Measurements from ENCODE around the gene TPD52L1.

DNA sequence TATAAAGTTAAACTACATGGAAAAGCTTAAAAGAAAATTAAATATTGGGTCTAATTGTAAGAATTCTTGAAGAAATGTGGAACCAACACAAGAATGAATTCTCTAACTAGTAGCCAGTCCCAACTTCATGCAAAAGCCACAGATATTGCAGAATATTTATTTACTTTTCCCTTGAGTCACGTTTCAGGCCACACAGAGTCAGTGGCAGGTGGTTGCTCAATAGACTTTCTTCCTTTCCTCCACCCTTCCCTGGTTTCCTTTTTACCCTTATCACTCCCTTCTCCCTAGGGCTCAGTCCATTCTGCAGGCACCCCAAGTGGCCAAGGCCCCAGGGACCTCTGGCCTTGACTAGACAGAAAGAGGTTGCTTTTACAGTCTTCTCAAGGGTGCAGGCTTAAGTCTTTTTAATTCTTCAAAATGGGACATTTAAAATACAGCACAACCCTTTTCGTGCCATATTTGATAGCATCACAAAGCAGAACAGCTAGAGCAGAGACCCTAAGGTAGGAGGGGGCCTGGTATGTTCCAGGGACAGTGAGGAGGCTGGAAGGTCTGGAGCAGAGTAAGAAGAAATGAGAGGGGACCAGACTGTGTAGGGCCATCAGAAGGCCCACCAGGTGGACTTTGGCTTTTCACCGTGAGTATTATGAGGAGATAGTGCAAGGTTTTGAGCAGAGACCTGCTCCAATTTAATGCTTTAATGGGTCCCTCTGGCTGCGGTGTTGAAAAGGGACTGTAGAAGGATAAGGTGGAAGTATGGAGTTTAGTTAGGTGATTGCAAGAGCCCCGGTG is 83.2 kb downstream of the TPD52L1 start:
- TF ChIP-seq, protein P1, sequence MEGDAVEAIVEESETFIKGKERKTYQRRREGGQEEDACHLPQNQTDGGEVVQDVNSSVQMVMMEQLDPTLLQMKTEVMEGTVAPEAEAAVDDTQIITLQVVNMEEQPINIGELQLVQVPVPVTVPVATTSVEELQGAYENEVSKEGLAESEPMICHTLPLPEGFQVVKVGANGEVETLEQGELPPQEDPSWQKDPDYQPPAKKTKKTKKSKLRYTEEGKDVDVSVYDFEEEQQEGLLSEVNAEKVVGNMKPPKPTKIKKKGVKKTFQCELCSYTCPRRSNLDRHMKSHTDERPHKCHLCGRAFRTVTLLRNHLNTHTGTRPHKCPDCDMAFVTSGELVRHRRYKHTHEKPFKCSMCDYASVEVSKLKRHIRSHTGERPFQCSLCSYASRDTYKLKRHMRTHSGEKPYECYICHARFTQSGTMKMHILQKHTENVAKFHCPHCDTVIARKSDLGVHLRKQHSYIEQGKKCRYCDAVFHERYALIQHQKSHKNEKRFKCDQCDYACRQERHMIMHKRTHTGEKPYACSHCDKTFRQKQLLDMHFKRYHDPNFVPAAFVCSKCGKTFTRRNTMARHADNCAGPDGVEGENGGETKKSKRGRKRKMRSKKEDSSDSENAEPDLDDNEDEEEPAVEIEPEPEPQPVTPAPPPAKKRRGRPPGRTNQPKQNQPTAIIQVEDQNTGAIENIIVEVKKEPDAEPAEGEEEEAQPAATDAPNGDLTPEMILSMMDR (IDR thresholded peaks at IDR 0.05), result no peak
- TF ChIP-seq POLR2A (IDR thresholded peaks at IDR 0.05), result no peak

Data from right lobe of liver (tissue), 4 donors.